Spinal cord (tissue), 10 donors: ENCODE results near the gene FOXP1. TPM values are rescaled to one million over a fixed set of nuclear protein-coding genes. Genes with fewer than 3 reads are reported as not detected.

Source experiments
- DNase-seq, 6 donors: peaks; one replicate each; pipeline versions ENCODE4 v3.0.0 to v3.0.0-alpha.2; 2013 to 2015; ENCODE audit warnings: low spot score in 6 of 6, low read depth in 4 of 6
- H3K27ac ChIP-seq: one replicate; pipeline ENCODE4 v1.5.1; 2013; ENCODE audit warnings: low read depth, low read length, control low read depth
- H3K27me3 ChIP-seq: one replicate; pipeline ENCODE4 v1.6.1; 2013; ENCODE audit warnings: low read length; ENCODE audit not compliant: control insufficient read depth, insufficient read depth
- H3K36me3 ChIP-seq: one replicate; pipeline ENCODE4 v1.6.1; 2013; ENCODE audit warnings: low read length; ENCODE audit not compliant: control insufficient read depth, insufficient read depth
- H3K4me1 ChIP-seq: one replicate; pipeline ENCODE4 v1.6.1; 2013; ENCODE audit warnings: low read length; ENCODE audit not compliant: control insufficient read depth, insufficient read depth
- H3K4me3 ChIP-seq: one replicate; pipeline ENCODE4 v1.5.1; 2013; ENCODE audit warnings: low read depth, low read length, control low read depth
- H3K9me3 ChIP-seq: one replicate; pipeline ENCODE4 v1.6.1; 2013; ENCODE audit warnings: low read length; ENCODE audit not compliant: control insufficient read depth, insufficient read depth
- WGBS: methylation state at CpG from one replicate; pipeline ENCODE4 v1.1.5; 2013; ENCODE audit warnings: missing lambda C conversion rate; ENCODE audit not compliant: insufficient coverage; 5-methylcytosine and 5-hydroxymethylcytosine counted together
- polyA plus RNA-seq, 2 donors: library from polyadenylated mRNA; unstranded; fragments of 120-200 nt; gene quantifications; one replicate each; pipeline ENCODE4 v1.2.1, GENCODE V29; 2013; ENCODE audit not compliant: insufficient read length in 2 of 2
- total RNA-seq, 2 donors: library from RNA; depleted of rRNA in 1 of 2; stranded (reverse); fragments of 120-200 nt in 1 of 2; fragments of >200 nt in 1 of 2; gene quantifications; one replicate each; pipeline versions ENCODE4 v1.2.3 to v1.2.4, GENCODE V29; 2013 to 2014
- donor health status: healthy.

FOXP1 gene
- total and polyA plus RNA-seq, 4 donors: 27.4 to 118 (median 66.1) TPM

DNA sequence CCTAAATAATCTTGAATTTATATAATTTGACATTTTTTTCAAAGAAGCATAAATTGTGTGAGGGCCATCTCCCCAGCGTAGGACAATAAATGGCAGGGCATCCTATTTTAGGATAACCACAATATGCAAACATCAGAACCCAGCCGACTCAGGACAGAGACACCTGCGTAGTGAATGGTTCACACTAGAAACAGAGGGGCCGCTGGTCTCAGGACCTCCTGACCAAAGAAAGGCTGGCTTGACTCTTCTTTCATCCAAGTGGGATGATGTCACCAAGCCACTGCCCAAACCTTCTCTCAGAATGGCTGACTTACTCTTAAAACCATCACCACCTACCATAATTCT is 162.1 kb downstream of the FOXP1 start:
- no peaks in the 10 kb centered on the region for H3K36me3 ChIP-seq
- no peaks in the 10 kb centered on the region for H3K27me3 ChIP-seq
- H3K4me3 ChIP-seq: no peak overlapping the region
- no peak for DNase-seq
- no peaks in the 10 kb centered on the region for H3K4me1 ChIP-seq
- no peak overlapping the region for H3K27ac ChIP-seq
- H3K9me3 ChIP-seq: no peaks in the 10 kb centered on the region
- 93% methylated on average over 3 of the region's 4 CpGs for WGBS

DNA sequence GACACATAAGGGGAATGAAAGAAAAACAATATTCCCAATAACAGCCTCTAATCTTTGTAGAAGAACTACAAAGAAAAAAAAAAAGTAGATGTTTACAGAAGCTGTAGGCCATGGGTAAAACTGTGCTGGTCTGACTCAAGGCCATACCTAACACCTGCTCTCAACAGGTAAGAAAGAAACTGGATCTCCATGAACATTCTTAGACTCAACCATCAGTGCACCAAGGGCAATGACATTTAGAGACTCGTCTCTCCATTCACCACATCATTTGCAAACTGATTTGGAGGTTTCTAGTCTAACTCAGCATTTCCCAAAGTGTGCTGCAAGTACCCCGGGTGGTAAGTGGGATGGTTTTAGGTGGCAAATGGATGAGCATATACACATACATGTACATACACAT is 164.2 kb downstream of the FOXP1 start:
- Histone ChIP-seq H3K4me1 (no peaks in the 10 kb centered on the region), H3K36me3 (no peaks in the 10 kb centered on the region), H3K9me3 (no peaks in the 10 kb centered on the region), H3K27ac (no peak overlapping the region), H3K27me3 (no peaks in the 10 kb centered on the region), H3K4me3 (no peak overlapping the region)
- no peak for DNase-seq
- no CpG with 5 or more reads among the region's 2 CpGs for WGBS

DNA sequence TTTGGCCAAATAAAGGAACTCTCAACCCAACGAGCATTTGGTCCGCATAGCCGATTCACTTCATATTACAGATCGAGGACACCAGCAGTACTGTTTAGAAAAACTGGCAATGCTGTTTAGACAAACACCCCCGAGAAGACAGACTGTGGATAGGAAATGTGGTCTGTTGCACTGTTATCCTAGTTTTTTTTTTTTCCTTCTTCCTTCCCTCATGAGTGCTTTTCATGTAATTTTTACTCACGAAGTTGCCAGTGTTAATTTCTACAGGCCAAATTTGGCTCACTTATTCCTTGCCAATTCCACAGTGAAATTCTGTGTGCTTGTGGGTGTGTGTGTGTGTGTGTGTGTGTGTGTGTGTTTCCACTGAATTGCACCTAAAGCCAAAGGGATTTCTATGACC is 165.7 kb downstream of the FOXP1 start:
- Histone ChIP-seq H3K9me3 (no peaks in the 10 kb centered on the region), H3K4me1 (peaks cover 6% of the 10 kb centered on the region), H3K27me3 (no peaks in the 10 kb centered on the region), H3K27ac (no peak overlapping the region), H3K36me3 (no peaks in the 10 kb centered on the region), H3K4me3 (no peak overlapping the region)
- 35% methylated on average over 4 of the region's 6 CpGs for WGBS
- peak in 1 of 6 donors; percentile 83 for DNase-seq

DNA sequence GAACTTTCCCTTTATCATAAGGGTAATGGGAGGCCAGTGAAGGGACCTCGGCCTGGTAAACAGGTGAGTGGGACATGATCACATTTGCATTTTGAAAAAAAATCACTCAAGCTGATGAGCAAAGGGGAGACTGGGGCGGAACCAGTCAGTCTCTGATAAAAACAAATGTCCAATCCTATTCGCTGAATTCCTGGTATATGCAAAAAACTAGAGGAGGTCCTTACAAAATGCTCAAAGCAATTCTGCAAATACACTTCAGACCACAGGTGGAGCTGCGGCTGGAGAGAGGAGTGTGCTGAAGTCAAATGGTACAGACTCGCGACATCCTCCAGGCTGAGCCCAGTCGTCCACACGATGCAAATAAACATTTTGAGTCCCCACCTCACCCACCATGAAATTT is 166.7 kb downstream of the FOXP1 start:
- no peaks in the 10 kb centered on the region for H3K36me3 ChIP-seq
- peak in 1 of 6 donors; percentile 54 for DNase-seq
- H3K27me3 ChIP-seq: no peaks in the 10 kb centered on the region
- no CpG with 5 or more reads among the region's 8 CpGs for WGBS
- peaks cover 6% of the 10 kb centered on the region for H3K4me1 ChIP-seq
- H3K9me3 ChIP-seq: no peaks in the 10 kb centered on the region
- no peak overlapping the region for H3K27ac ChIP-seq
- H3K4me3 ChIP-seq: no peak overlapping the region

DNA sequence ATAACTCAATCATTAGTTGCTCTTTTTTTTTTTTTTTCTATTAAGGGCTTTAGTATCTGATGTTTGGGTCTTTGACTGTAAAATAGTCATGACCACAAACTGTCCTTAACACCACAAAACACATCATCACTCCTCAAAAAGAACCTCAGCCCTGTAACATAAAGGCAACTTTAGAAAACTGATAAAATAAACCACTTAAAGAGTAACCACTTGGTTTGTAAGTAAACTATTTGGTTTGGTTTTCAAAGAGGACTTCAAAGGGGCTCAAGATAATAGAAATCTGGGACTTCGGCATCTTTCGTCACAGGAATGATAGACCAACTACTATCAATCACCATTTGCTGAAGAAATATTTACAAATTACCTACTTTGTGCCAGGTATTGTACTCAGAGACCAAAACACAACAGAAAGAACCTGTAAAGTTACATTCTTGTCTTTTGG is 167.8 kb downstream of the FOXP1 start:
- Histone ChIP-seq H3K27me3 (no peaks in the 10 kb centered on the region), H3K36me3 (no peaks in the 10 kb centered on the region), H3K4me1 (peaks cover 6% of the 10 kb centered on the region), H3K4me3 (no peak overlapping the region), H3K9me3 (no peaks in the 10 kb centered on the region), H3K27ac (no peak overlapping the region)
- WGBS: no CpG with 5 or more reads among the region's 2 CpGs
- no peak for DNase-seq

DNA sequence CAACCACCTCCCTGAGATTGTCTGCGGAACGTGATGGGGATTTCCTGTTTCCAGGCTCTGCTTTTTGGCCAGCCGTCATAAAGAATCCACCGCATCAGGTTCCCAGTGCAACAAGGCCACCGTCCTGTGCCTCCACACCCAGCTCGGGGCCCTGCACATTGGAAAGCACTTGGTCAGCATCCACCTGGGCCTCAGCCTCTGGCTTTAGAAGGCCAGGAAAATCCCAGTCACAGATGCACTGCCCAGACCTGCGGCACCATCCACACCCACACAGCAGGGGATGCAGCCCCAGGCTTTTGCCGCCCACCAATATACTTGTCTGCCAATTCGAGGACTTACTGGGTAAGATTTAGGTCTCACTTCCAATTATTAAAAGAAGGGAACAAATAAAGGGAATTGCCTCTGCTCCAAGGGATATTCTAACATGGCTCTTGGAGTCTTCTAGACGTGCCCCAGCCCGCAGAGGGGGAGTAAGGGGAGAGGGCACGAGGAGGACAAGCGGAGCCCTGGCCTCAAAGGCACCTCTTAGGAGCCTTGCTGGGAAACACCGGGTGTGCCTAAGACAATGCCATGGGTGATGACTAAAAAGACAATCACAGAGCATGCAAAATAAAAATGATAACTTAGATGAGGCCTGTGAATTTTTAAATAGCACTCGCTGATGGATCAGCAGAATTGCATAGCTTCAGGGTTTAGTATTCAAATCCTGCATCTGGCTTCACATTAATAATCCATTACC is 169.2 kb downstream of the FOXP1 start:
- 81% methylated on average over 13 of the region's 15 CpGs for WGBS
- Histone ChIP-seq H3K9me3 (no peaks in the 10 kb centered on the region), H3K4me3 (no peak overlapping the region), H3K36me3 (no peaks in the 10 kb centered on the region), H3K27me3 (no peaks in the 10 kb centered on the region), H3K4me1 (peaks cover 6% of the 10 kb centered on the region), H3K27ac (peak overlapping the region; percentile 18)
- no peak for DNase-seq

DNA sequence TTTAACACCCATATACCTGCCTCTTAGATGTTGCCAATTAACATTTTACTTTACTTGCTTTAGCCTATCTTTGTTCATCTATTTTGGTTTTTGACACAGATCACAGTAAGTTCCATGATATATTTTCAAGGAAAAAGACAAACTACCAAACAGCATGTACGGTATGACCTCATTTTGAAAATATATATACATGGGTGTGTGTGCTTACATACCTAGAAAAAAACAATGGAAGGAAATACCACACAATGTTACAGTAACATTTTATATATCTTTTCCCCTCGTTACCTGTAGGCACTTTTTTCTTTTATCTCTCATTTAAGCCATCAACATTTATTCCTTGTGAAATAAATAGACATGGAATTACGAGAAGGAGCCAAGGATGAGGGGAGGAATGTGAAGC is 170.0 kb downstream of the FOXP1 start:
- peaks cover 6% of the 10 kb centered on the region for H3K4me1 ChIP-seq
- DNase-seq: no peak
- peak overlapping the region; percentile 18 for H3K27ac ChIP-seq
- H3K36me3 ChIP-seq: no peaks in the 10 kb centered on the region
- no peak overlapping the region for H3K4me3 ChIP-seq
- no CpG with 5 or more reads among the region's 3 CpGs for WGBS
- no peaks in the 10 kb centered on the region for H3K9me3 ChIP-seq
- H3K27me3 ChIP-seq: no peaks in the 10 kb centered on the region

DNA sequence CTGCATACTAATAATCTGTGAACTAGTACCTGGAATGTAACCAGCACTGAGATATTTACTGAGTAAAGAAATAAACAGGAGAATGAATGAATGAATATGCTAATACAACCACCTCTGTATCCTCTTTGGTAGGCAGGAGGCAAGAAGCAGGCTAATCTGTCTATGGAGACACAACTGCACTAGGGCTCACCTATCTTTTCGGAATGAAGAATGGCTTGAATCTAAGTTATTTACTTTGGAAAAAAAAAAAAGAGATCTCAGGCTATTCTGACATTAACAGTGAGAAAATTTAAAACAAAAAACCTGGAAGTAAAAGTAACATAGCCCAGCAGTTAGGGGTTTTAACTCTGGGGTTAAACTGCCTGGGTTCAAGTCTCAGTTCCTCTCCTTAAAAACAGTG is 174.2 kb downstream of the FOXP1 start:
- Histone ChIP-seq H3K4me1 (peaks cover 6% of the 10 kb centered on the region), H3K36me3 (no peaks in the 10 kb centered on the region), H3K27ac (no peak overlapping the region), H3K4me3 (no peak overlapping the region), H3K9me3 (no peaks in the 10 kb centered on the region), H3K27me3 (no peaks in the 10 kb centered on the region)
- no peak for DNase-seq
- no CpG with 5 or more reads among the region's 1 CpG for WGBS

DNA sequence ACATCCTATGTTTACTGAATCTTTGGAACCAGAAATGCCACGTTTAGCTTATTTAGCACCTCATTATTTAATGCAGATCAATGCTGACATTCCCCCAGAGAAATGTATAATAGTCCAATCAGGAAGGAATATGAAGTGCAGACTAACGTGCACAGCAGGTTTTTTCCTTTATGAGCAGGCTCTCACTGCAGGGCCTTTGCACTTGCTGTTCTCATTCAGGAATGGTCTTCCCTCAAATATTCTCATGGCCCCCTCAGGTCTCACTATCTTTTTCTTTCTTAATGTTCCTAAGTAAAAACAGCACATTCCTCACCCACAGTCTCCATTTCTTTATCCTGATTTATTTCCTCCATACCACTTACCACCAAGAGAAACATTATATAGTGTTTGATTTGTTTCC is 174.6 kb downstream of the FOXP1 start:
- WGBS: 100% methylated on average over 1 of the region's 2 CpGs

DNA sequence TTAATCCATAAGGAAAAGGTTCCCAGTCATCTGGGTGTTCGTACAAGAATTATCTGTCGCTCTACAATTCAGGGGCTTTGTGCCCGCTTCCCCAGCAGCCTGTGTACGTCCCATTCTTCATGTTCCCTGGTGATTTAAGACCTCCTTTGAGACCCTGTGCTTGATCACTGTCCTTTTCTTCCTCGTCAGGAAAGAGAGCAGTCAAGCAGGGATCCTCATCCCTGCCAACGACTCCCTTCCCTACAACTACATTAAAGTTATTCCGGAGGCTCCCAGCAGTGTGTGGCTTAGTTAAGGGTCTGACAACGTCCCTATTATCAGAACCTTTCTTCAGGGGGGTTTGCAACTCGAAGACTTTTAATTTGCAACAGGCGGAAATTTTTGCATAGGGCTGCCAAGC is 175.7 kb downstream of the FOXP1 start:
- Histone ChIP-seq H3K4me1 (no peaks in the 10 kb centered on the region), H3K9me3 (no peaks in the 10 kb centered on the region), H3K27ac (no peak overlapping the region), H3K27me3 (no peaks in the 10 kb centered on the region), H3K4me3 (no peak overlapping the region), H3K36me3 (no peaks in the 10 kb centered on the region)
- 23% methylated on average over 7 of the region's 10 CpGs for WGBS
- DNase-seq: peak in 1 of 6 donors; percentile 74

More for the DNA sequence above, 174.6 kb downstream of the FOXP1 start:
- no peaks in the 10 kb centered on the region for H3K9me3 ChIP-seq
- H3K4me1 ChIP-seq: peaks cover 1% of the 10 kb centered on the region
- H3K27ac ChIP-seq: no peak overlapping the region
- H3K36me3 ChIP-seq: no peaks in the 10 kb centered on the region
- H3K27me3 ChIP-seq: no peaks in the 10 kb centered on the region
- DNase-seq: no peak
- no peak overlapping the region for H3K4me3 ChIP-seq
